ENCODE results near the gene ADCY4.

DNA sequence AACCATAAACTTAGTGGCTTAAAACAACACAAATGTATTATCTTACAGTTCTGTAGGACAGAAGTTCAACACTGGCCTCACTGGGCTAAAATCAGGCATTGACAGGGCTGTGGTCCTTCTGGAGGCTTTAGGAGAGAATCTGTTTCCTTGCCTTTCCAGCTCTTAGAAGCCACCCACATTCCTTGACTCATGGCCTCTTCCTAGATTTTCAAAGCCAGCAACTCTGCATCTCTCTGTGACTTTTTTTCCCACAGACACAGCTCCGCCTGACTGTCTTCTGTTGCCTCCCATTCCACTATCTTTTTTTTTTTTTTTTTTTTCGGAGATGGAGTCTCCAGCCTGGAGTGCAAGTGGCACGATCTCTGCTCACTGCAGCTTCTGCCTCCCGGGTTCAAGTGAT is 21.3 kb upstream of the ADCY4 start:
- TF ChIP-seq POLR2A (IDR thresholded peaks at IDR 0.05), result no peak
- TF ChIP-seq, protein P1, sequence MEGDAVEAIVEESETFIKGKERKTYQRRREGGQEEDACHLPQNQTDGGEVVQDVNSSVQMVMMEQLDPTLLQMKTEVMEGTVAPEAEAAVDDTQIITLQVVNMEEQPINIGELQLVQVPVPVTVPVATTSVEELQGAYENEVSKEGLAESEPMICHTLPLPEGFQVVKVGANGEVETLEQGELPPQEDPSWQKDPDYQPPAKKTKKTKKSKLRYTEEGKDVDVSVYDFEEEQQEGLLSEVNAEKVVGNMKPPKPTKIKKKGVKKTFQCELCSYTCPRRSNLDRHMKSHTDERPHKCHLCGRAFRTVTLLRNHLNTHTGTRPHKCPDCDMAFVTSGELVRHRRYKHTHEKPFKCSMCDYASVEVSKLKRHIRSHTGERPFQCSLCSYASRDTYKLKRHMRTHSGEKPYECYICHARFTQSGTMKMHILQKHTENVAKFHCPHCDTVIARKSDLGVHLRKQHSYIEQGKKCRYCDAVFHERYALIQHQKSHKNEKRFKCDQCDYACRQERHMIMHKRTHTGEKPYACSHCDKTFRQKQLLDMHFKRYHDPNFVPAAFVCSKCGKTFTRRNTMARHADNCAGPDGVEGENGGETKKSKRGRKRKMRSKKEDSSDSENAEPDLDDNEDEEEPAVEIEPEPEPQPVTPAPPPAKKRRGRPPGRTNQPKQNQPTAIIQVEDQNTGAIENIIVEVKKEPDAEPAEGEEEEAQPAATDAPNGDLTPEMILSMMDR (IDR thresholded peaks at IDR 0.05), result no peak

Data from esophagus squamous epithelium (tissue), 4 donors.